ENCODE measurements around the gene RPSA.

GRCh38 chr3:39414421-39414907, 7.9 kb downstream of the RPSA start:
- TF ChIP-seq CTCF (IDR thresholded peaks at IDR 0.05 in 4 of 5, conservative IDR thresholded peaks at IDR 0.05 in 1 of 5) (no peak), POLR2A (IDR thresholded peaks at IDR 0.05) (no peak)

All from gastrocnemius medialis (tissue), 4 donors.